Activated T-helper 1 cell treated with anti-CD3 and anti-CD28 coated beads, Interleukin-2, amount 50 U/mL, for 16 hours (primary cell): ENCODE data around the gene GABPB2.

Source experiments
- DNase-seq, 2 donors: peaks; one replicate each; pipeline ENCODE4 v3.0.0-alpha.2; 2020; ENCODE audit warnings: low read depth in 1 of 2, low spot score in 1 of 2

GABPB2 gene

DNA sequence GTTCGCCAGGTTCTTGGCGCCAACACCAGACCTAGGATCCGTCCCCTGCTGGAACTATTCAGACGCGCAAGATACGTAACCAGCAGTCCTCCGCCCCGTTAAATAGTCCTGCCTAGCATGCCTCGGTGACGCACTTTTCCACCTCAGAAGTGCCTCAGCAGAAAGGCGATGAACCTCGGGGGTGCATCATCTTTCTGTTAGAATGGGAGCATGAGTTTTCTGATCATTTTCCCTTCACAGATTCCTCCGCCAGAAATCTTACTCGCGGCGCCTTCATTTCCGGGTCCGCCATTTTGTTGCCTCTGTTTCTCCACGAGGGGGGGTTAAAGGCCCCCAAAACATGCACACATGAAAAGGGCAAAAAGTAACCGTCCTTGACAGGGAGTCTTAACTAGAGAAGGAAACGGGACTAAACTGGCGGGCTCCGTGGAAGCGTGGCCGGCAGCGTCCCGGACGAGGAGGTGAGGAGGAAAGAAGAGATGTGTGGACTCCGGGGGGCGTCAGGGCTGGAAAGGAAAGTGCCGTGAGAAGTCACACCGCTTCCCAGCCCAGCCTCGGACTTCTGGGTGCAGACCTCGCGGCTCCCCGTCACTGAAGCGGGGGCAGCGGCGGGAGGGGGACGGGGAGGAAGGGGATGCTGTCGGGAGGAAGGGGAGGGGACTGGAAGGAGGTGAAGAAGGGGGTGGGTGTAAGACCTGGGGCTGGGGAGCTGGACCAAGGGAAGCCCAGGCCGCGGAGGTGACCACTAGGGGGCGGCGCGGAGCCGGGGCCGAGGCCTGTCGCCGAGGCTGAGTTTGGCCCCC is at the start of gene GABPB2:
Gene GABPB2, plus strand, starts transcription at position 288 of the 803 bp plus-strand sequence. CDS start 17,429 bp downstream, outside the sequence.
- DNase-seq, result peak; percentile 75 to 77

DNA sequence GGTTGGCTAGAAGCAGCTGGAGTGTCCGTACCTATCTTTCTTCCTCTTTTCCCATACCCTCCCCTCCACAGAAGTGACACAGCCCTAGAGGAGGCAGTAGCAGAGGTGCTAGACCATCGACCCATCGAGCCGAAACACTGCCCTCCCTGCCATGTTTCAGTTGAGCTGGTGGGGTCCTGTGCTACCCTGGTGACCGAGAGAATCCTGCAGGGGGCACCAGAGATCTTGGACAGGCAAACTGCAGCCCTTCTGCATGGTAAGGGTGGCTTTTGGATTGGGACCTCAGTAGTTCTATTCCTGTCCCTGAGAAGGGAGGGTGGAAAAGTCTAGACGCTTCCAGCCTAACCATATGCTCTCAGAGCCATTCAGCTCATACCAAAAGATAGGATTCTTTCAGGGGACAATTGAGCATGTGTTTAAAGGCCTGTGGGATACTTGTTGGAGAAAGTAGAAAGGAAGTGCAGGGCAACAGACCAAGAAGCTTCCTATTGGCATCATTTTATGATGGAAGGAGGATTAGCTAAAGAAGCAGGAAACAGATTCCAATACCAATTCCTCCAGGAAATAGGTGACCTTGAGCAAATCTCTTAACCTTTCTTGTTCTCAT is 45.9 kb upstream of the GABPB2 start:
- peak; percentile 65 to 76 for DNase-seq

DNA sequence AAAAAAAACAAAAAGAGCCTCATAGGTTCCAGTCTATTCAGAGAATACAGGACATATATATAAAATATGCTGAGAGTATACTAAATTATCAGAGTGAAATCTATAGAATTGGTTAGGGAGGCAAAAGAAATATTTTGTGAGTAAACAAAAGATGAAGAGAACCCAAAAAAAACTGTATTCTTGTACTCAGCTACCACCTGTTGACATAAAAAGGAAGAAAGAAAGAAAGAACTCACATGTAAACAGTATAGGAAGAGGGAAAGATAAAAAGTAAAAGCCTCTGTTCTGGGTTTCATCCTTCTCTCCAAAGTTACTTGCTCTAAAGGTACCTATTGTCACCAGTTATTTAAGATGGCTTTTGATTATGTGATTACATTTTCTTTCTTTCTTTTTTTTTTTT is 44.1 kb upstream of the GABPB2 start:
- DNase-seq, result no peak

DNA sequence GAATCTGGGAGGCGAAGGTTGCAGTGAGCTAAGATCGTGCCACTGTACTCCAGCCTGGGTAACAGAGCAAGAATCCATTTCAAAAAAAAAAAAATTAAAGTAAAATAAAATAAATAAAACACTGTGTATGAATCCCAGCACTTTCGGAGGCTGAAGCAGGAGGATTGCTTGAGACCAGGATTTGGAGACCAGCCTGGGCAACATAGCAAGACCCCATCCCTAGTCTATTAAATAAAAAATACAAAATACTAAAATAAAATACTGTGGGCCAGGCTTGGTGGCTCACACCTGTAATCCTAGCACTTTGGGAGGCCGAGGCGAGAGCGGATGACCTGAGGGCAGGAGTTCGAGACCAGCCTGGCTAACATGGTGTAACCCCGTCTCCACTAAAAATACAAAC is 38.4 kb upstream of the GABPB2 start:
- DNase-seq, result no peak

DNA sequence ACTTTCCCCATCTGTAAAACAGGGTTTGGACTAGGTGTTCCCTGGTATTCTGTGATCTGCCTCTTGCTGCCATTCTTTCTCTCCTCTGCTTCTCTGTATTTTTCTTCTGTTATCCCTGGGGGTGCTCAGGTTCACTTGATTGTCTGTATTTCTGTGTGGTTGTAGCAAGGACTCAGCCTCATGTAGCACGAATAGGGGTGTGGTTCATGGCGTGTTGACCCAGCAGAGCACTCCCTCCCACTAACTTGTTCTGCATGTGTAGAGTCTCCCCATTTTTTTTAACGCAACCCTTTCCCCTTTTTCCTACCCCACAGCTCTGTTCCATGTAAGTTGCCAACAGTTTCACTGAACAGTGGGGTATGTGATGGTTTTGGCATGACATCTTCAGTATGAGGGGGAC is 35.4 kb upstream of the GABPB2 start:
- no peak for DNase-seq

DNA sequence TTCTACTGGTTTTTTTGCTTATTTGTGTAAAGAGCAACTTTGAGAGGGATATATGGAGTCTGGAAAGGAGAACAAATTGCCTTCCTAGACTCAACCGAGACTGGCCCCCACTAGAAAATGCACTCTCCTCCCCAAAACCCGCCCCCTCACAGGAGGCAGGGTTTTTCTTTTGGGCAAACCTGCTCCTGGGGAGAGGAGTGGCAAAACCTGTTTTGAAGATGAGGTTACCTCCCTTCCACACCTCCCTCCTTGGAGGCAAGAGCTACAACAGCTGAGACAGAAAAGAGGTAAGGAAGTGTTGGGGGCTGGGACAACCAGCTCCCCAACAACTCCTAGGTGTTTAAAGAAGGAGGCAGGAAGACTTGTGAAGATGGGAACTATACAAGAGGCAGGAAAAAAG is 34.2 kb upstream of the GABPB2 start, which contains the start of gene BNIPL:
Gene BNIPL, plus strand, starts transcription at position 231 of the 400 bp plus-strand sequence. Its CDS starts 140 bp downstream, at position 371.
- no peak for DNase-seq

DNA sequence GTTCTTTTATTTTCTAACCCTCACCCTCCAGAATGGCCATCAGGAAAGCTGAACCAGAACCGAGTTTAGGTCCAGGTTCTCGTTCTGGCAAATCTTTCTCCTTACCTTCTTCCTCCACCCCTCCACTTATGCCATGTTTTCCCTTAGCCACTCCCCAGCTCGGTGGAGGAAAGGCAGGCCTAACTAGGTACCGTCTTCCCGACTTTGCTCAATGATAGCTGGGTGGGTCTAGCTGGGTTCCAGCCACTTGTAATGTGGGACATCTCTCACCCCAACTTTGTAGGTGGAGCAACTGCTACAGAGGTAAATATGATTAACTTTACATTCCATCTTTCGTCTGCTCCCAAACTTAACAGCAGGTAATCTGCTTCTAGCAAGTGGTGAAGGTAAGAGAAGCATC is 33.5 kb upstream of the GABPB2 start:
- DNase-seq, result no peak

DNA sequence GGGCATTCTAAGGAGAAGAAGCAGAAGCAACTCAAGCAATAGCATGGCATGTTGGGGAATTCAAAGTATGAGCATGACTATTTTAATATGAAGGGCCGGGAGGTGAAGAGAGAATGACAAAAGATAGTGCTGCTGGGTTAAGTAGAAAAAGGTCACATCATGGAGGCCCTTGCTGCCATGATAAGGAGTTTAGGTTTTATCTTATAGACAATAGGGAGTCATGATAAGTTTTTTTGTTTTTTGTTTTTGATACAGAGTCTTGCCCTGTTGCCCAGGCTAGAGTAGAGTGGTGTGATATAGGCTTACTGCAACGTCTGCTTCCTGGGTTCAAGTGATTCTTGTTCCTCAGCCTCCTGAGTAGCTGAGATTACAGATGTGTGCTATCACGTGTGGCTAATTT is 31.0 kb upstream of the GABPB2 start:
- DNase-seq, result no peak

DNA sequence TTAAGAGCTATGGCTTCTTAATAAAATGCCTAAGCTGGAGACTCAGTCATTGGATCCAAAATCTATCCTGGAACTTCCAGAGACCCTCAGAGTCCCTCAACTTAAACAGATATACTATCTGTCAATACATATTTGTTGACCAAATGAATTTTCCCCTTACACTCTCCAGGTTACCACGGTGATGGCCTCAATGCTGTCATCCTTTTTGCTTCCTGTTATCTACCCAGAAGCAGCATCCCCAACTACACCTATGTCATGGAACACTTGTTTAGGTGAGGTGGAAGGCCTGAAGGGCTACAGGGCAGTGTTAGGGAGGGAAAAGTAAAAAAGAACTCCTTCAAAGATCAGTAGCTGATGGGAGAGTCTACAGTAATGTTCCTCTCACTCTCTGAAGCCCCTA is 27.4 kb upstream of the GABPB2 start:
- DNase-seq, result no peak

DNA sequence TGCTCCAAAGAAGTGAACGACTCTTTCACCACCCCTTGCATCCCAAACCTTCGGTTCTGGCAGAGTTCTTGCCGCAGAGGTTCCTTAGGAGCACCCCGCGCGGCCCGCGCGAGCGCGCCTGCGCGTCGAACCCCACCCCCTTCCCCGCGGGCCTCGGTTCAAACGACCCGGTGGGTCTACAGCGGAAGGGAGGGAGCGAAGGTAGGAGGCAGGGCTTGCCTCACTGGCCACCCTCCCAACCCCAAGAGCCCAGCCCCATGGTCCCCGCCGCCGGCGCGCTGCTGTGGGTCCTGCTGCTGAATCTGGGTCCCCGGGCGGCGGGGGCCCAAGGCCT is 23.0 kb upstream of the GABPB2 start, which contains the start of gene C1orf56:
Gene C1orf56, plus strand, starts transcription at position 161 of the 334 bp plus-strand sequence. Its CDS starts 97 bp downstream, at position 258.
- DNase-seq, result peak in 1 of 2 donors; percentile 41

DNA sequence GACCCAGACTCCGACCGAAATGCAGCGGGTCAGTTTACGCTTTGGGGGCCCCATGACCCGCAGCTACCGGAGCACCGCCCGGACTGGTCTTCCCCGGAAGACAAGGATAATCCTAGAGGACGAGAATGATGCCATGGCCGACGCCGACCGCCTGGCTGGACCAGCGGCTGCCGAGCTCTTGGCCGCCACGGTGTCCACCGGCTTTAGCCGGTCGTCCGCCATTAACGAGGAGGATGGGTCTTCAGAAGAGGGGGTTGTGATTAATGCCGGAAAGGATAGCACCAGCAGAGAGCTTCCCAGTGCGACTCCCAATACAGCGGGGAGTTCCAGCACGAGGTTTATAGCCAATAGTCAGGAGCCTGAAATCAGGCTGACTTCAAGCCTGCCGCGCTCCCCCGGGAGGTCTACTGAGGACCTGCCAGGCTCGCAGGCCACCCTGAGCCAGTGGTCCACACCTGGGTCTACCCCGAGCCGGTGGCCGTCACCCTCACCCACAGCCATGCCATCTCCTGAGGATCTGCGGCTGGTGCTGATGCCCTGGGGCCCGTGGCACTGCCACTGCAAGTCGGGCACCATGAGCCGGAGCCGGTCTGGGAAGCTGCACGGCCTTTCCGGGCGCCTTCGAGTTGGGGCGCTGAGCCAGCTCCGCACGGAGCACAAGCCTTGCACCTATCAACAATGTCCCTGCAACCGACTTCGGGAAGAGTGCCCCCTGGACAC is 22.5 kb upstream of the GABPB2 start:
- DNase-seq, result peak in 1 of 2 donors; percentile 18

DNA sequence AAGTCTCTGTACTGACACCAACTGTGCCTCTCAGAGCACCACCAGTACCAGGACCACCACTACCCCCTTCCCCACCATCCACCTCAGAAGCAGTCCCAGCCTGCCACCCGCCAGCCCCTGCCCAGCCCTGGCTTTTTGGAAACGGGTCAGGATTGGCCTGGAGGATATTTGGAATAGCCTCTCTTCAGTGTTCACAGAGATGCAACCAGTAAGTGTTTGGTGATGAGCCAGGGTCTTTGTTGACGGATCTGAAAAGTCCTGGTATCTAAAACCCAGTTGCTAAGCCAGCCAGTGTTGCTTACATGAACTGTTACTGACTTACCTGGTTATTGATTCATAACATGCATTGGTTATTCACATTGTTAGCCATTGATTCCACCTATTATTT is 21.9 kb upstream of the GABPB2 start:
- DNase-seq, result no peak

DNA sequence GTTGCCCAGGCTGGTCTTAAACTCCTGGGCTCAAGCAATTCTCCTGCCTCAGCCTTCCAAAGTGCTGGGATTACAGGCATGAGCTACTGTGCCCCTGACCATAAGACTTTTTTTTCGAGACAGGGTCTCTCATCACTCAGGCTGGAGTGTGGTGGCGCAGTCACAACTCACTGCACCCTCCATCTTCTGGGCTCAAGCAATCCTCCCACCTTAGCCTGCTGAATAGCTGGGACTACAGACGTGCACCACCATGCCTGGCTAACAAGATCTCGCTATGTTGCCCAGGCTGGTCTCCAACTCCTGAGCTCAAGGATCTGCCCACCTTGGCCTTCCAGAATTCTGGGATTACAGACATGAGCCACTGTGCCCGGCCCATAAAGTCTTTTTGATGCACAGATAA is 21.1 kb upstream of the GABPB2 start:
- DNase-seq, result no peak

DNA sequence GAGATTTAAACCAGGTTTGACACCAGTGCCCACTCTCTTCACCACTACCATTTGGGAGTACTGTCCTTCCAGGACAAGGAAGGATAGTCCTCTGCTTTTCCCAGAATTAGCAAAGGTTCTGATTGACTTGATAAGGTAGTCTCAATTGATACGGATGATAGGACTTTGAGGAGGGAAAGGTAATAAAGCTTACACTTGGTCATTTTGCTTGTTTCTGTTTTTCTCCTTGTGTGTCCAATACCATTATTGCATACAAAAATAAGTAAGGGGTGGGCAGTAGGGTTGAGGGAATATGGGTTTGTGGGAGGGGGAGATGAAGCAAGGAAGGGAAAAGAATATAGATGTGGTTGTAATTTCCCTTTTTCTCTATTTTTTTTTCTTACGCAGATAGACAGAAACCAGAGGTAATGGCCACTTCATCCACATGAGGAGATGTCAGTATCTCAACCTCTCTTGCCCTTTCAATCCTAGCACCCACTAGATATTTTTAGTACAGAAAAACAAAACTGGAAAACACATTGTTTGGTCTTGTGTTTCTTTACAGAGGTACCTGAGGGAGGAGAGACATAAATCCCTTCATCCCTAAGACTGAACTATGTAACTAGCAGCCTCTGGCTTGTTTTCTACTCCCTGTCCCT is 20.4 kb upstream of the GABPB2 start:
- DNase-seq, result no peak

DNA sequence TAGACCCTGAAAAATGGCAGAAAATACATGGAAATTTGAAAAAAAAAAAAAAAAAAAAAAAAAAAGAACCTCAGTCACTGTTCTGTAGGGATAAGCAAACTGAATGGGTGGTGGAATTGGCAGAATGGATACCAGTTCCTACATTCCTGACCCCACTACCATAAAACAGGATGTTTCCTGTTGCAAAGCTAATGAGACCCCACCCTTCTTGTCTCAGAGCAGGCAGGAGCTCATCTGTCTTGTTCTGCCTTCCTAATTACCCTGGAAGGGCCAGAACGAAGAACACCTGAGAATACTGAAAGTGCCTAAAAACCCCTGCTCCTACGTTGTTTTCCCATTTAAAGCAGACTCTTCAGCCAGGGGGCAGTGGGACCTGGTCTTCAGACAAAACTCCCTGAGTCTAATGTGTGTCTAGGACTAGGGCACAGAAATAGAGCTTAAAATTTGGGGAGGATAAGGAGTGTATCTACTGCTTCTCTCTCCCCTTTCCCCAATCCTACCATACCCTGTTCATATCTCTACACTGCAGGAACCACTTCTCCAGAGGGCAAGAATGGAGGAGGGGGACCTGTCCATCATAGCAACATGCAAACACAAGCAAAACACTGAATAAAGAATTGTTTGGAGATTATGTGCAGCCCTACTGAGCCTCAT is 19.1 kb upstream of the GABPB2 start:
- DNase-seq, result no peak

DNA sequence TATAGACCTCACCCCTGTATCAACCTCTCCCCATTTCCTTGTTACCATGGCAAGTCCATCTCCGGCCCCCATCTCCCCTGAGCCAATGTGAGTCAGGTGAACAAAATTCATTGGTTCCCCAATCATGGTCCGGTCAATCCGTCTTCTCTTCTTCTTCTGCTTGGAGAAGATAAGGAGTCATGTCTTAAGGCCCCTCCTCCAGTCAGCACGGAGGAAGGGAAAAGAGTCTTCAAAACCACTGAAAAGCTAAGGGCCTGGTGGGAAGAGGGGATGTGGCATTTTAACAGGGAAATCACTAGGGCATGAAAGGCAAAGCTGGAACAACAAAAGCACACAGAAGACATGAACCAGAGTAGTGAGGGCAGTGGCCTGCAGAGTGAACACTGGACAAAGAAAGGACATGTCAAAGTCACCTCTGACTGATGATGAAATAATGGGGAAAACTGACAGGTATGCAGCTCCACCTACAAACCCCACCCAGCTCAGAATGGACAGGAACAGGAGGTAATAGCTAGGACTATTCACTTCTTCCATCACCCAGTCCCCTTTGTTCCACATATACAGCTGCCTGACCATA is 15.5 kb upstream of the GABPB2 start:
- no peak for DNase-seq

DNA sequence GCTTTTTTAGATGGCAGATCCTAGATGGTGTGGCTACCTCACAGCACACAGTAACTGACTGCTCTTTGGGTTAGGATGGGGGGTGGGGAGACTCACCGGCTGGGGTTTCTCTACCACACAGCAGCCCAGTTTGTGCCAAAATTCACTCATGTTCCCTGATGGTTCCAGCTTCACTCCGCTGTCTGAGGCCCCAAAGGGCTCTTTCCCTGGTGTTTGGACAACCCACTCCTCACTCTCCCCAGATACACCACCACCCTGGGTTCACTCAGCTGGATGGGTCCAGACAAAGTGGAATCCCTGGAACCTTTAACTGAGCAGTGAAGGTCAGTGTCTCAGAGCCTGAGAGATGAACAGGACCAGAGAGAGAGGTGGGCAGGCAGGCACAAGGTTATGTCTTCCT is 15.0 kb upstream of the GABPB2 start:
- DNase-seq, result no peak

DNA sequence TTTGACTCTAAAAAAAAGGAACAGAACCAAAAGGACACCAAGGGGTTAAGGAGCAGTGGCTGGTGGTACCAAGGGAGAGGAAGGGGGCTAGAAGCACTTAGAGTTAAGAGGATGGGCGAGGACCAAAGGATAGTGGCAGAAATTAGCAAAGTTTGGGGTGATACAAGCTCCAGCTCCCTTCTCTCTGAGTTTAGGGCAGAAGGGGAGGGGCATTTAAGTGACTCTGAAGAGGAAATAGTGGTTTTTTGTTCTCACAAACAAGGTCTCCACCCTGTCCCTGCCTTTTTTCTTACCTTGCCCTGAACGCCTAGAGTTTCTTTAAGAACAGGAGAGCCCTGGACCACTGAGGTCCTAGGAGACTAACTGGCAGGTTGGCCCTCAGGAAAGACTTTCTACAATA is 14.4 kb upstream of the GABPB2 start:
- no peak for DNase-seq

DNA sequence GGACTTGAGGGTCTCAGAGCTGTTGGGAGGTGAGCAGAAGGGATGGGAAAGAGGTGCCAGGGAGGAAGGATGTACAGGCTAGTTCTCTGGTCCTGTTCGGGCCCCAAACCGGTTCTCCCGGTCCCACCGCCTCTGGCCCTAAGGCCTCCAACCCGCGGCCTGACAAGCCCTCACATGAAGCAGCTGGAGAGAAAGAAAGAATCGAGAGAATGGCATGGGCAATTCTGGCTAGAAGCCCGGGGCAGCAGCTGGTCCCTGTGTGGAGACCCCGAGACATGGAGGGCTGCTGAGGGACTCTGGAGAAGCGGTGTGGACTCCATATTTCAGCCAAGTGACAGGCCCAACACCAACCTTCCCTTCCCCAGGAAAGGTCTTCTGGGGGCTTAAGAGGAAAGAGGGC is 11.9 kb upstream of the GABPB2 start:
- DNase-seq, result no peak

DNA sequence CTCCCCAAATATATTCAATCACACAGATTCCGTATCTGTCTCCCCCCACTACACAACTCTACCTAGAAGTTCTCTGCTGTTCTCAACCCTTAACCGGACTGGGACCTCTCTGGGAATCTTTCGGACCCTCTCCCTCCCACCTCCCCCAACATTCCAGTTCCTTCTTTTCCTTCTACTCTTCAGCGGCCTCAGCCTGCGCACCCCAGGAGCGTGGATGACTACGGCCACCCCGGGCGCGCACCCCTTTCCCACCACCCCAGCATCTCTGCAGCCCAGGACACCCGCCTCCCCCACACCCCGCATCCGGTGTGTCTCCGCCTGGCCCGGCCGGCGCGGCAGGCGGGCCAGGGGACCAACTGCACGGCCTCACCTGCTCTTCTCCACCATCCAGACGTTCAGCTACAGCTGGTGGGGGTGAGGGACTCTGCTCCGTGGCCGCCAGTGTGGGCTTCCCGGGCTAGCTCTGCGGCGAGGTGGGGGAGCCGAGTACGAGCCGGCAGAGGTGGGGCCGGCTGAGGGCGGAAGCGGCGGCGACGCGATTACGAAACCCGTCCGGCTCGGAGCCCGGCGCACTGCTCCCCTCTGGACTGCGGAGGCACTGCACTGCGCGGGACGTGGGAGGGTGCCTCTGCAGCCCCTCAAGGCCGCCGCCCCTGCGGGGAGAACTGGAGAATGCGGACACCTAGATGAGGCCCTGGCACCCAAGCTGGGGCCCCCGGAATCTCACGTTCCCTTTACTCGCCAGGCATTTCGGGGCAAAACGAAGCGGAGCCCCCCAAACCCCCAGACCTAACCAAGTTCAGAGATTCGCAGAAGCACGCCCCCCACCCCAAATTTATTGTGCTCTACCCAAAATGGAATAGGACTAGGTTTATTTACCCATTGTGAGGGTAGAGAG is 11.2 kb upstream of the GABPB2 start, which contains the start of gene CDC42SE1:
Gene CDC42SE1, minus strand, starts transcription at position 514 of the 898 bp plus-strand sequence. CDS start 3,892 bp downstream, outside the sequence.
- peak; percentile 67 to 73 for DNase-seq
